Activated T-cell treated with anti-CD3 and anti-CD28 coated beads, Interleukin-2, amount 50 U/mL, for 4 hours (primary cell): ENCODE measurements around the gene TMEM242. TPM values are rescaled to one million over a fixed set of nuclear protein-coding genes. Genes with fewer than 3 reads are reported as not detected.

Source experiments
- ATAC-seq, 2 donors: fragments of 200-7000 bp; cut with Tn5 transposase; one replicate each; pipeline ENCODE4 v1.10.0; 2021
- DNase-seq: peaks from one replicate; pipeline ENCODE4 v3.0.0-alpha.2; 2020
- H3K27me3 Mint-ChIP-seq: one replicate; pipeline ENCODE4 v1.8.0; 2021; ENCODE audit warnings: low read depth, mixed read lengths
- H3K36me3 Mint-ChIP-seq: one replicate; pipeline ENCODE4 v1.8.0; 2022; ENCODE audit warnings: mixed read lengths; ENCODE audit not compliant: insufficient read depth
- H3K4me1 Mint-ChIP-seq: one replicate; pipeline ENCODE4 v1.8.0; 2021; ENCODE audit warnings: low read depth, mixed read lengths
- H3K4me3 Mint-ChIP-seq: one replicate; pipeline ENCODE4 v1.8.0; 2021; ENCODE audit warnings: mild to moderate bottlenecking, moderate library complexity, mixed read lengths
- H3K9me3 Mint-ChIP-seq: one replicate; pipeline ENCODE4 v1.8.0; 2021; ENCODE audit warnings: mixed read lengths
- total RNA-seq, 3 donors: library from RNA; stranded (reverse); gene quantifications; one replicate each; pipeline ENCODE4 v1.2.1, GENCODE V29; 2021

The TMEM242 gene
- total RNA-seq, 3 donors from 2014 or later, result 10.0 to 12.8 (median 10.1) TPM

GRCh38 chr6:157251586-157252247 is 71.6 kb downstream of the TMEM242 start:
- peaks cover 13% of the 10 kb centered on the region for H3K27me3 Mint-ChIP-seq
- ATAC-seq, result no peak
- no peaks in the 10 kb centered on the region for H3K4me1 Mint-ChIP-seq
- peaks cover 8% of the 10 kb centered on the region for H3K9me3 Mint-ChIP-seq
- no peak overlapping the region for H3K4me3 Mint-ChIP-seq
- H3K36me3 Mint-ChIP-seq, result no peaks in the 10 kb centered on the region
- no peak for DNase-seq

- Mint-ChIP-seq H3K9me3 (peaks cover 8% of the 10 kb centered on the region), H3K36me3 (no peaks in the 10 kb centered on the region), H3K4me1 (no peaks in the 10 kb centered on the region), H3K4me3 (no peak overlapping the region), H3K27me3 (peaks cover 8% of the 10 kb centered on the region)
- ATAC-seq, result no peak
- no peak for DNase-seq
Observed at GRCh38 chr6:157249826-157250225, 73.5 kb downstream of the TMEM242 start.

DNA sequence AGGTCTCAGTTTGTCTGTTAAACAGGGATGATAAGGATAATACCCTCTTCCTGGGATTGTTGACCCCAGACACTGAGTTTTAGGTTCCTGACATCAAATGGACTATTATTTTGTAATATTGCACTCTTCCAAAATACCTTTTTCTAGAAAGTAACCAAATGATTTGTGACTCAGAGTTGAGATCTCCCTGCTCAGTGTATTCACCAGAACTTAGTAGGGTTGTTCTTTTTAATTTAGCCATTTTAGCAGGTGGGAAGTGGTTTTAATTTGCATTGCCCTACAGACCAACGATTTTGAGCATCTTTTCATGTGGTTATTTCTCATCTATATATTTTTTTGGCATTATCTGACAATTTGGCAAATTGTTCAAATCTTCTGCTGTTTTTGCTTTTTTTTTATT is 75.1 kb downstream of the TMEM242 start:
- Mint-ChIP-seq H3K4me3 (no peak overlapping the region), H3K36me3 (no peaks in the 10 kb centered on the region), H3K27me3 (peaks cover 2% of the 10 kb centered on the region), H3K4me1 (no peaks in the 10 kb centered on the region), H3K9me3 (peaks cover 14% of the 10 kb centered on the region)
- no peak for ATAC-seq
- DNase-seq, result no peak

GRCh38 chr6:157246771-157247484 is 76.4 kb downstream of the TMEM242 start:
- DNase-seq, result no peak
- no peak for ATAC-seq
- Mint-ChIP-seq H3K4me1 (no peaks in the 10 kb centered on the region), H3K36me3 (no peaks in the 10 kb centered on the region), H3K4me3 (no peak overlapping the region), H3K9me3 (peaks cover 14% of the 10 kb centered on the region), H3K27me3 (peaks cover 2% of the 10 kb centered on the region)

- ATAC-seq (no peak), DNase-seq (no peak)
- Mint-ChIP-seq H3K9me3 (peaks cover 14% of the 10 kb centered on the region), H3K4me3 (no peak overlapping the region), H3K4me1 (no peaks in the 10 kb centered on the region), H3K27me3 (peaks cover 2% of the 10 kb centered on the region), H3K36me3 (no peaks in the 10 kb centered on the region)
Observed at GRCh38 chr6:157246048-157246630, 77.2 kb downstream of the TMEM242 start.

- ATAC-seq (no peak), DNase-seq (no peak)
- Mint-ChIP-seq H3K9me3 (peaks cover 14% of the 10 kb centered on the region), H3K27me3 (no peaks in the 10 kb centered on the region), H3K4me1 (peaks cover 2% of the 10 kb centered on the region), H3K4me3 (no peak overlapping the region), H3K36me3 (no peaks in the 10 kb centered on the region)
Observed at GRCh38 chr6:157245436-157245835, 77.9 kb downstream of the TMEM242 start.

- peaks cover 3% of the 10 kb centered on the region for H3K4me1 Mint-ChIP-seq
- ATAC-seq, result no peak
- no peaks in the 10 kb centered on the region for H3K36me3 Mint-ChIP-seq
- DNase-seq, result no peak
- H3K27me3 Mint-ChIP-seq, result no peaks in the 10 kb centered on the region
- H3K4me3 Mint-ChIP-seq, result no peak overlapping the region
- H3K9me3 Mint-ChIP-seq, result peaks cover 14% of the 10 kb centered on the region
Observed at GRCh38 chr6:157244780-157245179, 78.5 kb downstream of the TMEM242 start.

GRCh38 chr6:157244175-157244574 is 79.1 kb downstream of the TMEM242 start:
- no peak for ATAC-seq
- no peaks in the 10 kb centered on the region for H3K36me3 Mint-ChIP-seq
- no peak for DNase-seq
- H3K4me1 Mint-ChIP-seq, result peaks cover 3% of the 10 kb centered on the region
- H3K27me3 Mint-ChIP-seq, result no peaks in the 10 kb centered on the region
- no peak overlapping the region for H3K4me3 Mint-ChIP-seq
- H3K9me3 Mint-ChIP-seq, result peaks cover 14% of the 10 kb centered on the region

GRCh38 chr6:157242791-157243190 is 80.5 kb downstream of the TMEM242 start:
- ATAC-seq (no peak), DNase-seq (no peak)
- Mint-ChIP-seq H3K4me1 (peaks cover 3% of the 10 kb centered on the region), H3K4me3 (no peak overlapping the region), H3K9me3 (peaks cover 7% of the 10 kb centered on the region), H3K36me3 (no peaks in the 10 kb centered on the region), H3K27me3 (no peaks in the 10 kb centered on the region)

DNA sequence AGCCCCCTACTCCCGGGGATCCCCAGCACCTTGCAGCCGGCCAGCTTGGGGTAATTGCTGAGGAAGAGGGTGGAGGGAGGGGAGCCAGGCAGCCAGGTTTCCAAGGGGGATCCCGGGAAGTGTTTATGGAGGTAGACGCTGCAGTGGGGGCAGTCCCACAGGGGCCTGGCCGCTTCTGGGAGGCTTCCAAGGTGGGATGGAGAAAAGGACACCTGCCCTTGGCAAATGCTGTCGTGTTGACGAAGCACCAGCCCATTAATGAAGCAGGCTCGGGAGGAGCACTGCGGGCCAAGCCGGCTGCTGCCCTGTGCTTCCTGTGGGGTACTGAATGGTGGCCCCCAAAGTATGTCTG is 82.4 kb downstream of the TMEM242 start:
- no peak for ATAC-seq
- H3K9me3 Mint-ChIP-seq, result peaks cover 7% of the 10 kb centered on the region
- no peak for DNase-seq
- H3K36me3 Mint-ChIP-seq, result no peaks in the 10 kb centered on the region
- H3K27me3 Mint-ChIP-seq, result peaks cover 9% of the 10 kb centered on the region
- H3K4me1 Mint-ChIP-seq, result peaks cover 8% of the 10 kb centered on the region
- no peak overlapping the region for H3K4me3 Mint-ChIP-seq

DNA sequence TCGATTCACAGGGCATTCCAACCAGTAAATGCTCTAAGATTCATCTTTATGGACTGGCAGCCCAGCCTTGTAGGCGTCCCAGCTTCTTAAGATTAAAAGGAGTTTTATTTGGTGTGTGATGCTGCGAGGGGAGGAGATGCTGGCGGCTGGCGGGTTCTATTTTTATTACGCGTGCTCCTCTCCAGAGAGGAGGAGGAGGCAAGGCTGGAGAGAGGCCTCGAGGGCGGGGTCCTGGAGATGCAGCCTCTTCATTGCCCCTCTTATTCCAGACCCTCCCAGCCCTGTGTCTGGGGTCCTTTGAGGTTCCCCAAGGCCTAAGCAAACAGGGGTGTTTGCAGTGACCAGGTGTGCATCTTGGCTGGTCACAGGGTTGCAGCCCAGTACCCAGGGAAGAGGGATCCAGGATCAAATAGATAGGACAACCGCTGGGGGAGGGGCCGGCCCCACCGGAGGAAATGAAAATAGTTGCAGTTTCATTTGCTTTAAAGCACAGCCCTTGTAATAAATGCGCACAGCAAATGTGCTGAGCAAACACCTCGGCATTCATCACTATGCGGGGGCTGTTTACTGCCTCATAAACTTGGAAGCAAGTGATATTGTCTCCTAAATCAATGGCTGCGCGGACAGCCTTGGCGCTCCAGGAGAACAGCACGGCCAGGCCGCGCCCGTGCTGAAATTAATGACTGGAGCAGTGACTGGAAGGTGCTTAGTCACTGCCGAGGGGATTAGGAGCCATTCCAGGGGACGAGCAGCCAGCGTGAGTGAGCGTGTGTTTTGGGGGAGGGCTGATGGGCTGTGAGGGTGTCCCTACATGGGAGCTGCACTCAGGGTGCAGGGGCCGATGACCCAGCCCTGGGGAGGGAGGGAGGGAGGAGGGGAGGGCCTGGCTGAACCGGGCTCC is 83.0 kb downstream of the TMEM242 start:
- H3K4me1 Mint-ChIP-seq, result peaks cover 12% of the 10 kb centered on the region
- H3K27me3 Mint-ChIP-seq, result peaks cover 13% of the 10 kb centered on the region
- peaks cover 7% of the 10 kb centered on the region for H3K9me3 Mint-ChIP-seq
- no peaks in the 10 kb centered on the region for H3K36me3 Mint-ChIP-seq
- H3K4me3 Mint-ChIP-seq, result peak overlapping the region; percentile 32
- ATAC-seq, result no peak
- DNase-seq, result no peak

- Mint-ChIP-seq H3K4me3 (no peak overlapping the region), H3K4me1 (peaks cover 19% of the 10 kb centered on the region), H3K27me3 (peaks cover 18% of the 10 kb centered on the region), H3K36me3 (no peaks in the 10 kb centered on the region), H3K9me3 (peaks cover 7% of the 10 kb centered on the region)
- ATAC-seq (no peak), DNase-seq (no peak)
Observed at GRCh38 chr6:157239671-157240058, 83.7 kb downstream of the TMEM242 start.
